ENCODE data around the gene ARIH1. TPM values are rescaled to one million over a fixed set of nuclear protein-coding genes. Genes with fewer than 3 reads are reported as not detected.

The ARIH1 gene
- total and polyA plus RNA-seq, 8 donors, result 136 to 225 (median 191) TPM

DNA sequence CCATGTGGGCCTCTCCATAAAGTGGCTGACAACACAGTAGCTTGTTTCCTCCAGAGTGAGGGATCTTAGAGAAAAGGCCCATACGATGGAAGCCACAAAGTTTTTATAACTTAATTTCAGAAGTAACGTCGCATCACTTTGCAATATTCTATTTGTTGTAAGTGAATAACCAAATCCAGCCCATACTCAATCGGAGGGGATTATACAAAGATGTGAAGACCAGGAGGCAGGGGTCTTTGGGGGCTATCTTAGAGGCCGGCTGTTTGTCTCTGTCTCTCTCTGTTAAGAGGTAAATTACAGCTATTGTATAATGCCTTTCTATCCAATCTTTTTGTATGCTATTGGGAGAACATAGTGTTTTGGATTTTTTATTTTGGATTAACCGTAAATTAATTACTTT, 9.1 kb downstream of the ARIH1 start:
- ATAC-seq (no peak), DNase-seq (no peak)
- TF ChIP-seq, protein P1, sequence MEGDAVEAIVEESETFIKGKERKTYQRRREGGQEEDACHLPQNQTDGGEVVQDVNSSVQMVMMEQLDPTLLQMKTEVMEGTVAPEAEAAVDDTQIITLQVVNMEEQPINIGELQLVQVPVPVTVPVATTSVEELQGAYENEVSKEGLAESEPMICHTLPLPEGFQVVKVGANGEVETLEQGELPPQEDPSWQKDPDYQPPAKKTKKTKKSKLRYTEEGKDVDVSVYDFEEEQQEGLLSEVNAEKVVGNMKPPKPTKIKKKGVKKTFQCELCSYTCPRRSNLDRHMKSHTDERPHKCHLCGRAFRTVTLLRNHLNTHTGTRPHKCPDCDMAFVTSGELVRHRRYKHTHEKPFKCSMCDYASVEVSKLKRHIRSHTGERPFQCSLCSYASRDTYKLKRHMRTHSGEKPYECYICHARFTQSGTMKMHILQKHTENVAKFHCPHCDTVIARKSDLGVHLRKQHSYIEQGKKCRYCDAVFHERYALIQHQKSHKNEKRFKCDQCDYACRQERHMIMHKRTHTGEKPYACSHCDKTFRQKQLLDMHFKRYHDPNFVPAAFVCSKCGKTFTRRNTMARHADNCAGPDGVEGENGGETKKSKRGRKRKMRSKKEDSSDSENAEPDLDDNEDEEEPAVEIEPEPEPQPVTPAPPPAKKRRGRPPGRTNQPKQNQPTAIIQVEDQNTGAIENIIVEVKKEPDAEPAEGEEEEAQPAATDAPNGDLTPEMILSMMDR (IDR thresholded peaks at IDR 0.05), result no peak
- intact Hi-C loops (cut with DNase I), result no loop called here
- Histone ChIP-seq H3K9me3 (no peaks in the 10 kb centered on the region), H3K4me3 (no peak overlapping the region), H3K27ac (no peak overlapping the region), H3K4me1 (peaks cover 4 to 80% of the 10 kb centered on the region in 2 donors), H3K36me3 (peaks cover 0 to 33% of the 10 kb centered on the region in 2 donors), H3K27me3 (no peaks in the 10 kb centered on the region)

DNA sequence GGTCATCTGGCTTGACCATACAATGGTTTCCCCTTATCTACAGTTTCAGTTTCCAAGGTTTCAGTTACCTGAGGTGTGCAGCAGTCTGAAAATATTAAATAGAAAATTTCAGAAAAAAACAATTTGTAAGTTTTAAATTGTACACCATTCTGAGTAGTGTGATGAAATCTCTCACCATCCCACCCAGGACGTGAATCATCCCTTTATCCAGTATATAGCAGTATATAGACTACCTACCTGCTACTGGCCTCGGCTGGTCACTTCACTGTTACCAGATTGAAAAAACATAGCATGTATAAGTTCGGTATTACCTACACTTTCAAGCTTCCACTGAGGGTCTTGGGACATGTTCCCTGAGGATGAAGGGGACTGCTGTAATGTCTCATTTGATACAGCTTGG, 12.0 kb downstream of the ARIH1 start:
- TF ChIP-seq, protein P1 (IDR thresholded peaks at IDR 0.05), result no peak
- ATAC-seq (no peak), DNase-seq (no peak)
- Histone ChIP-seq H3K4me1 (peaks cover 0 to 63% of the 10 kb centered on the region in 2 donors), H3K27ac (no peak overlapping the region), H3K36me3 (peaks cover 0 to 6% of the 10 kb centered on the region in 2 donors), H3K27me3 (no peaks in the 10 kb centered on the region), H3K4me3 (no peak overlapping the region), H3K9me3 (no peaks in the 10 kb centered on the region)
- intact Hi-C loops (cut with DNase I), result no loop called here

DNA sequence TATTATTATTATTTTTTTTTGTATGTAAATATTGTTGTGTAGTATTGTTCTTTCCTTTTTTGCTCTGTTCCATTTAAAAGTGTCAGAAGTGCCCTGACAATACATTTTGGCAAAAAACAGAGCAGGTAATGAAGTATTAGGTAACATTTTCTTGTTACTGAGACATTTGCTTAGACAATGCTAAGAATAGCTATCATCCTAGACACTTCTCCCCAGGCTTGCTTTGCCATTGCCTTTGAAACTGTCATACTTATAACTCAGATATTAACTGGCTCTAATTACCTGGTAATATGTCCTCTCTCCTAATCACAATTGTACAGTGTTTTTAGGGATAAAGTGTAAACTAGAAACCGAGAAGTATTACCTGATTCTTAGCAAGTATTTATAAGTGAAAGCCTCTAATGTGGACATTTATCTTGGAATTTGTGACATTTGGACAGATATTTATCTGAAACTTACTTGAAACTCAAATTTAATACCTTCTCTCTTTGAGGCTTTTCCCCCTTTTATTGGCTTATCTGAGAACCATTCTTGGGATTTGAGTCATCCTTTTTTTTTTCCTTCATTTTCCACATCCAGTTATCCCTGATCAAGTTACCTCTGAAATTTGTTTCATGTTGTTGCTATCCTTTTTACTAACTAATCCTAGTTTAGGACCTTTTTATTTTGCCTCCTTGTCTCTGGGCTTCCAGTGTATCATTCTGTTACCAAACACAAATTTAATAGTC, 13.1 kb downstream of the ARIH1 start:
- Histone ChIP-seq H3K4me3 (no peak overlapping the region), H3K36me3 (peaks cover 0 to 6% of the 10 kb centered on the region in 2 donors), H3K27ac (no peak overlapping the region), H3K4me1 (peaks cover 3 to 63% of the 10 kb centered on the region in 2 donors), H3K27me3 (no peaks in the 10 kb centered on the region), H3K9me3 (no peaks in the 10 kb centered on the region)
- intact Hi-C loops (cut with DNase I), result no loop called here
- ATAC-seq (no peak), DNase-seq (no peak)
- TF ChIP-seq, protein P1 (IDR thresholded peaks at IDR 0.05), result no peak

DNA sequence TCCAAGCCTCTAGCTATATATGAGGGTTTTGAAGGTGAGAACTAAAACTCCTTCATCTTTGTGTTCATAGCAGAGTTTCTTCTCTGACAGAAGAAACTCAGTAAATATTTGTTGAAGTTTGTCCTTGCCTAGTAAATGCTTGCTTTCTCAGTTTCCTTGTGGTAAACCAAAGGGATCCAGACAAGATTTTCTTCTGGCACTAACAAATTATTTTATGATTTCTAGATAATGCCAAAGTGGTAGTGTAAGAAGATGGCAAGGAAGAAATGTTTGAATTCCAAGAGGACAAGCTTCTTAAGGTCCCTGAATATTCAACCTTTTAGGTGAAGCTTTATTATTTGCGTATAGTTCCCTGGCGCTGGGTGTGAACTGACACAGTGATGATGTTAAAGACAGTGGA, 14.4 kb downstream of the ARIH1 start:
- TF ChIP-seq, protein P1 (IDR thresholded peaks at IDR 0.05), result no peak
- peaks cover 0 to 6% of the 10 kb centered on the region in 2 donors for H3K36me3 ChIP-seq
- H3K27ac ChIP-seq, result no peak overlapping the region
- no peak overlapping the region for H3K4me3 ChIP-seq
- peaks cover 3 to 64% of the 10 kb centered on the region in 2 donors for H3K4me1 ChIP-seq
- no peaks in the 10 kb centered on the region for H3K9me3 ChIP-seq
- DNase-seq, result no peak
- intact Hi-C loops (cut with DNase I), result no loop called here
- no peak for ATAC-seq
- H3K27me3 ChIP-seq, result no peaks in the 10 kb centered on the region

DNA sequence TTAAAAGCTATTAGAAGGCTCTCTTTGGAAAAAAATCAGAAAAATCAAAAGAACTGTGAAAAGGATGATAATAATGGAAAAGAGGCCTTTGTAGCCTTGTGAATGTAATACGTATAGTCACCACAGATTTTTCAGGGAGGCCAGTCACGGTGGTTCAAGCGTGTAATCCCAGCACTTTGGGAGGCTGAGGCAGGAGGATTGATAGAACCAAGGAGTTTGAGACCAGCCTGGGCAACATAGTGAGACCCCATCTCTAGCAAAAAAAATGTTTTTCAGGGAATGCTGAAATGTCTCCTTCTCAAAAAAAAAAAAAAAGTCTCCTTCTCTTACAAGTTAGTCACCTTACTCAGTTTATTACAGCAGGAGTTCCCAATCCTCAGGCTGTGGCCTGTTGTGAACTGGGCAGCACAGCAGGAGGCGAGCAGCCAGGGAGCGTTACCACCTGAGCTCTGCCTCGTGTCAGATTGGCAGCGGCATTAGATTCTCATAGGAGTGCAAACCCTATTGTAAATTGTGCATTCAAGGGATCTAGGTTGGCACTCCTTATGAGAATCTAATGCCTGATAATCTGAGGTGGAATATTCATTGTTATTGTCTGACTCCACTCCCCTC, 15.9 kb downstream of the ARIH1 start:
- H3K4me1 ChIP-seq, result peaks cover 3 to 74% of the 10 kb centered on the region in 2 donors
- no peak for ATAC-seq
- TF ChIP-seq, protein P1 (IDR thresholded peaks at IDR 0.05), result no peak
- no peak for DNase-seq
- no peaks in the 10 kb centered on the region for H3K9me3 ChIP-seq
- intact Hi-C loops (cut with DNase I), result no loop called here
- peaks cover 0 to 3% of the 10 kb centered on the region in 2 donors for H3K36me3 ChIP-seq
- H3K4me3 ChIP-seq, result no peak overlapping the region
- H3K27me3 ChIP-seq, result no peaks in the 10 kb centered on the region
- no peak overlapping the region for H3K27ac ChIP-seq

Data from left lung (tissue), 10 donors.